Stimulated activated naive CD4-positive, alpha-beta T cell treated with Interleukin-2 at 50 U/mL for 16 hours (primary cell): ENCODE measurements around the gene CHPF.

ENCODE experiments used
- DNase-seq: peaks from one replicate; lab custom pipeline; 2025; lab: John Stamatoyannopoulos, UW

Gene CHPF

DNA sequence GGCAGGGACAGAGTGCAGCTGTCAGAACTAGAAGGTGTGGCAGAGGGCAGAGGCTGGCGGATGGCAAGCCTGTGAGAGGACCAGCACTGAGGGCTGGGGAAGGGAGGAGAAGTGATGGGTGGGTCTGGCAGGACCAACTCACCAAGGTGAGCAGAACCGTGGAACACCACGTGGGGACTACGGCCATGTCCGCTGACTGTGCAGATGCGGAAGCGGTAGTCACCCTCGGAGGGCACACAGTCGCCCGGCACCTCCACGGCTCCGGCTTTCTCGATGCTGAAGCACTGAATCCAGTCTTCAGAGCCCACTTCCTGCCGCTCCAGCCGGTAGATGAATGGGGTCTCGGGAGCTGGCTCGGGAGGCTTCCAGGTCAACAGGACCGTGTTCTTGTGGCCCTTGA is 23.5 kb upstream of the CHPF start:
- DNase-seq, result no peak

DNA sequence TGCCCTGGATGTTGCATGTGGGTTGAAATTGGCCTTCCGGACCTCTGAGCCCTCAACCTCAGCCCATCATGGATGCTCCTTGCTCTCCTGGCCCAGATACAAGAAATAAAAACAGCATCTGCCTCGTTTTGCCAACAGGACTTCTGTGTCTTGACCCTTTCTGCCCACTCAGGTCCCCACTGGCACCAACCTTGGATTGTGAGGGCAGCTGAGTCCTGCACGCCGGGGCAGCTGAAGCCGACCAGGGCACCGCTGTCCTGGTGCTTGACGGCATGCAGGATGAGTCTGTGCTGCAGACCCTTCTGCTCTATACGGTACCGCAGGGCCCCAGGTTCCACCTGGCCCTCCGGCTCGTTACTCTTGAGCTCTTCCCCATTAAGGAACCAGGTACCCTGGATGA is 23.0 kb upstream of the CHPF start:
- DNase-seq, result no peak

DNA sequence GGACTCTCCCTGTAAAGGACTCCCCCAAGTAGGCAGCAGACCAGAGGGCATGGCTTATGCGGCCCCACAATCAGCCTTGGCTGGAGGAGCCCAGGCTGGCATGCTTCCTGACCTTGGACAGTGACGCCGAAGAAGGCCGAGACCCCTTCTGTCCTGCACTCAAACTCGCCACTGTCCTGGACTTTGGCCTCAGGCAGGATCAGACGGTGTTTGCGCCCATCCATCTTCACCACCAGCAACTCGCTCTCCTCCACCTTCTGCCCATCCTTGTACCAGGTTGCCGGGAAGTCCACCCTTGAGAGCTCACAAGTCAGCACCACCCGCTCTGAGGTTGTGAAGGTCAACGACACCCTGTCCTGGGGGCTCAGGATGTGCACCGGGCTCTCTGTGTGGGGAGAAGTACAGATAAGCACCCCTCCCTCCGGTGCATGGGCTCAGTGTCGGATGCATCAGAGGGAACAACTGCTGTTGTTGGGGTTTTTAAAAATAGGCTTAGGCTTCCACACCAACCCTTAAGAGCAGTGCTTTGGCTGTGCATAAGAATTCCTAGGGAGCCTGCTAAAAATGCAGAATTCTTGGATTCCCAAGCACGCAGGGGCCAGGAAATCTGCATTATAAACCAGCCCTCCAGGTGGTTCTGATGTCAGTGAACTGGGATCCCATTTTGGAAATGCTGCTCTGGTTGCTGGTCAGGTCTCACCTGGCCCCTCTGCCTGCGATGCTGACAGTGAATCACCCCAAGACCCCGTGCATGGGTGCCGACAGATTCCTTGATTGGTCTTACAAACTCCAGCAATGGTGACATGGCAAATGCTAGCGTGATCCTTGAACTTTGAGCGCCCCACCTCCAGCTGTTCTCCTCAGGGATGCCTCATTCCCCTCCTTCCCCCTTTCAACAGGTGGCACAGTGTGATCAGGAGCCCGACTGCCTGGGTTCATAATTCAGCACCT is 21.8 kb upstream of the CHPF start:
- no peak for DNase-seq

DNA sequence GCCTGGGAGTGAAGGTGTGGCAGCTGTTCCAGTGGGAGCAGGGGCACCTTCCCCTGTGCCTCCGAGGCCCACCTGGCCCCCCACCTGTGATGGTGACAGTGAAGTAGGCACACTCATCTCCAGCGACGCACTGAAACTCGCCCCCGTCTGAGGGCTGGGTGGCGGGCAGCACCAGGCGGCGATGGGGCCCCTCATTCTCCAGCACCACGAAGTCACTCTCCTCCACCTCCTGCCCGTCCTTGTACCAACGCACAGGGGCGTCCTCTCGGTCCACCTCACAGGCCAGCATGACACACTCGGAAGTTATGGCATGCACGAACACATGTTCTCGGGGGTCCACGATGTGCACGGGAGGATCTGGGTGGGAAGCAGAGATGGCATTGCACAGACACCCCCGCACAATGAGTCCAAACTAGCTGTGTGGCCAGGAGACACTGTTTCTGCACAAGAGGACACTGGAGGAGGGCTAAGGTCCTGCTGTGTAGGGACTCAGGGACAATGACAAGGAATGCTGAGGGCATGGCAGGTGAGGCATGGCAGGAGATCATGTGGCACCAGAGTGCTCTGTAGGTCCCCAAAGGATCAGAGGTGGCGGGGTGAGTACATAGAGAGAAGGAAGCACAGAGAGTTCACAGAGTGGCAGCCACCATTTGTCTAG is 19.8 kb upstream of the CHPF start:
- DNase-seq, result no peak

DNA sequence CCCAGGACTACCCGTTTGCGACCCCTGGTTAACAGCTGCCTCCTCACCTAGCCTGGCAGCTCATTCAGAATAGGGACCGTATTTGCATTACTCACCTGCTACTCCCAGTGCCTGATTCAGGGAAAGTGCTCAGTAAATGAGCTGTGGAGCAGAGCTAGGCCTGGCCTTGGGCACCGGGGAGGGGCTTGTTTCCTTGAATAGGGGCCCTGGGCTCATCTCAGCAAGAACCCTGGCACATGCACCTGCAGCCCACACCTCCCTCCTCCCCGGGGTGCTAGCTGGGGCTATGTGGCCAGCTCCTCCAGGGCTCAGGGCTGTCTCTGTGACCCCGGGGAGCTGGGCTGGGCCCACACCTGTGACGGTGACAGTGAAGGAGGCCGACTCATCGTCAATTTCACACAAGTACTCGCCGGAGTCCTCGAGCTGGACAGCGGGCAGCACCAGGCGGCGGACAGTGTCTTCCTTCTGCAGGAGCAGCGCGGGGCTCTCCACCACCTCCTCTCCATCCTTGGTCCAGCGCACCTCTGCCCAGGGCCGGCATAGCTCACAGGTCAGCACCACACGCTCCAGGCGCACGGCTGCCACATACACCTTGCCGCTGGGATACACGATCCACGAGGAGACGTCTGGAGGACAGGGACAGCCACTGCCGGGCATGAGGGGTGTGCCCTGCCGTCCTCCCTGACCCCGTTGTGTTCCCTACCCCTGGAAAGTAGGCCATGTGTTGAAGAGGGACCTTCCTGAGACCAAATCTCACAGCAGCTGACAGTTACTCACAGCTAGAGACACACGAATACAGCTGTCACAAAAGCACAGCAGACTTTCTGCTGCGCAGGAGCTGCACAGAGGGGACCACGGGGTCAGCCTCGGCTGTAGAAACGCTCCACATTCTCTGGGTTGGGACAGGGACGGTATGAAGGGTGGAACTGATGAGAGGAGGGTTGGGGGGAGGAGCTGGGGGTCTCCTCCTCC is 18.7 kb upstream of the CHPF start:
- DNase-seq, result no peak

DNA sequence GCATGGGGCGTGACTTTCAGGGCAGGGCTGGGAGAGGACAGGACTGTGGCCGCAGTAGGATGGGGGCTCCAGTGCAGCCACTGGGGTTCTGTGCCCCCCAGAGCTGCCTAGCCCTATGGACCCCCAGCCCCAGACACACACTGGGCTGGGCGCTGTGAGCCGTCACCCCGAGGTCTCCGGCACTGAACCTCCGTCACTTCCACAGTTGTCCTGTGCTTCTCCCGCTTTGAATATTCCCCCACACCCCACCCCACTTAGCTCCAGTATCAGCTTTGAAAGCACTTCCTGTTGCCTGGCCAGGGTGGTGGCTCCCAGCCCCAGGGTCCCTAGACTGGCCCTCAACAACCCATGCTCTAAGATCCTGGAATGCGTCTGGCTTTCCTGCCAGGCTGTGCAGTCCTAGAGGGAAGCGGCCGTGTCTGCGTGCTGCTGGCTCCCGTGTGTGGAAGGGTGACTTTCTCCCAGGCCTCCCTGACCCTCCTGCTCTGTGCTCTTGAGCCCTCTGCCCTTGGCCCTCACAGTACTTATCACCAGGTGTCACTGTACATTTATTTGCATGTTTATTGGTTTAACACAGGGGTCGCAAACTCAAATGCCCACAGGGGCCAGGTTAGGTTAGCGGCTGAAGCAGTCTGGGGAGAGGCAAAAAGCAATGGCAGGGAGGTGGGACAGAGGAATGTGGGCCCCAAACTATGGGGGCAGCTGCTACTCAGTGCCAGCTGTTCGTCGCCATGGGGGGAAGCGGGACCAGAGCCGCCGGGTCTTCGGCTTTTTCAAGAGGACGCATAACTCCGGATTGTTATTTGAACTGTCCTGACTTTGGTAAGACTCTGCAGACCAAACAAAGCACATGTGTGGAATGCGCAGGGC is 17.8 kb upstream of the CHPF start:
- no peak for DNase-seq

DNA sequence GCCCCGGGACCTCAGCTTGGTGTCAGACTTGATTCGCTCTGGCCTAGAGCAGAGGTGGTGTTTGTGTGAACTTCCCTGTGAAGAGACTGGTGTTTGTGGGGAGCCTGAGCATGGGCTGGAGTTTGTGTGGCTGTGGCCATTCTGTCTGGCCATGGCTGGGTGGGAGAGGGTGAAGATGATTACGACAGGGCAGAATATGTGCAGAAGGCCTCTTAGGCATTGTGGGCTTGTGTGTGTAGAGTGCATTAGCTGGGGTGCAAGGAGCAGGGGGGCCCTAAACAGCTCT is 17.2 kb upstream of the CHPF start:
- no peak for DNase-seq

DNA sequence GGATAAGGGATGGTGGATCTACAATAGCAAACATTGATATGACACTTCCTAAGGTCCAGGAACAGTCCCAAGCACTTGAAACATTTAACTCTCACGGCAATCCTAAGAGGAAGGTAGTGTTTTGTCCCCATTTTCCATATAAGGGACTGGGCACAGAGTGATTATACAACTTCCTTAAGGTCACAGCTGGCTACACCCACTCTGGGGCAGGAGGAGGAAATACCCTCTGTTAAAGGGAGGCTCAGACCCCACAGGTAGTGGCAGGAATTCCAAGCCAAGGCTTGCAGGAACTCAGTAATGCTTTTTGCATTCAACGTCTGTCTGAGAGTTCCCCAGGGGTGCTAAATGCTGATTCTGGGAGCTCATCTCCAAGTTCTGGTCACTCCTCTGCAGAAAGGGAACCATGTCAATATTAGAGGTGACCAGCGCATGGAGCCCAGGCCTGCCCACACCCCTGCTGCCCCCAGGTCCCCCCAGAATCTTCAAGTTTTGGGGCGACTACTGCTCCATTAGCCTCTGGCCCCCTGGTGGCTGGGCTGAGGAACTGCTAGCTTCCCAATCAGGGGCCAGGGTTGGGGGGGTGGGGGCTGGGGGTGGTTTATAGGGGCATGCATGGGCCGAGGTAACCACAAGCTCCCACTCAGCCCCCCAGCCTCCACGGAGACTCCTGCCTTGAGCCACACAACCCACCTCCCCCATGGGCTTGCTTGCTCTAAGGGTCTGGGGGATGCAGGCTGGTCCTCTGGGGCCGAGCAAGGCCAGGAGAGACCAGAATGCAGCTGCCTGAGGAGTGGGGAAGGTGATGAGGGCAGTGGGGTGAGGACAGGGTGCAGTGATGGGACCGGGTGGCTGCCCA is 16.7 kb upstream of the CHPF start:
- DNase-seq, result no peak

DNA sequence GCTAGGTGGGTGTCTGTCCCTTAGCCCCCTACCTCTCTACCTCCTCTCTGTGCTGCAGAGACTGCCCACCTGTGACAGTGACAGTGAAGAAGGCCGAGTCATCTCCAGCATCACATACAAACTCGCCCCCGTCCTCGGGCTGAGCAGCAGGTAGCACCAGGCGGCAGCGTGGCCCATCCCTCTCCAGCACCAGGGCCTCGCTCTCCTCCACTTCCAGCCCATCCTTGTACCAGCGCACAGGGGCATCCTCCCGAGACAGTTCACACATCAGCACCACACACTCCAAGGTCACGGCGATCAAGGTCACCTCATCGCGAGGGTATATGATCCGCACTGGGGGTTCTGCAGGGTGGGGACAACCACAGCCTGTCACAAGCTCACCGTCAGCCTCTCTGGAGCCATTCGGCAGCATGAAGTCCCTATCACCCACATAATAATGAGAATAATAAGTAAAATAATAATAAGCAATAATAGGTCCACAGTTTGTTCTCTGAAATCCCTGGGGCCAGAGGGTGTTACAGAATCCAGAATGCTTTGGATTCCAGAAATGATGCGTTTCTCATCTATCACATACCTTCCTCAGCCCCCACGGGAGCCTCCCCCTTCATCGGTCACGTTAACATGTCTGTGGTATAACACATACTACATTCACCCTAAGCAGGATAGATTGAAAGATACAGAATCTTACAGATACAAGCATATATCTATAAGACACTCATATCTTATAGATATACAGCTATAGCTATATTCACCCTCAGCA is 15.7 kb upstream of the CHPF start:
- no peak for DNase-seq

DNA sequence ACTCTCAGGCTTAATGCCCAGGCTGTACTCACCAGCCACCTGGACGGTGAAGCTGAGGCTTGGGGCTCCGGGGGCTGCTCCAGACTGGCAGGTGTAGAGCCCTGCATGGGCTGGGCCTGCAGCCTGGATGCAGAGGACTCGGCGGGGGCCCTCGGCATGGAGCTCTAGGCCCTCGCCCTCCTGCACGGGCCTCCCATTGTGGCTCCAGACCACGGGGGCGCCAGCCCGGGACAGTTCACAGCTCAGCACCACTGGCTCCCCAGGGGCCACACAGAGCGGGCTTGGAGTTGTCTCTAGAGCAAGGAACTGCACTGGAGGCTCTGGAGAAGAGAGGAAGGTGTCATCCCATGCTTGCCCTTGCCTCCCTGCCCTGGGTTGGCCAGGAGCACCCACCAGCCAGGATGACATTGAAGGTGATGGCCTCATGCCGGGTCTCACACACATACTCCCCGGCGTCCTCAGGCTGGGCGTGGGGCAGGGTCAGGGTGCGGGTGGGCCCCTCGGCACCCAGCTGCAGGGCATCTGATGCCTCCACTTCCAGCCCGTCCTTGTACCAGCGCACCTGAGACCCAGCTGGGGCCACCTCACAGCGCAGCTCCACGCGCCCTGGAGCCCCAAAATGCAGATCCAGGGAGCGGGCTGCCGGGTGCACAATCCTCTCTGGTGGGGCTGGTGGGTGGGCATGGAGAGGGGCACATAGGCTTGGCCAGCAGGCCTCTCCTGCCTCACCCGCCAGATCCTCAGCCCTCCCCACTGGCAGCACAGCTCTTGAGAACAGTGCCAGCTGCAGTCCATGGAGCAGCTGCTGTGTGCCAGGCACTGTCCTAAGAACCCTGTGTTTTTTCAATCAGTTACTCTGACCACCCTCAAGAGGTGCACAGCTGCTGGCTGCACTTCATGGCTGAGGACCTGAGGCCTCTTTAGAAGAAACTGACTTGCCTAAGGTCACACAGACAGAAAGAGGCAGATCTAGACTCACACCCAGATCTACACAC is 14.5 kb upstream of the CHPF start:
- no peak for DNase-seq

DNA sequence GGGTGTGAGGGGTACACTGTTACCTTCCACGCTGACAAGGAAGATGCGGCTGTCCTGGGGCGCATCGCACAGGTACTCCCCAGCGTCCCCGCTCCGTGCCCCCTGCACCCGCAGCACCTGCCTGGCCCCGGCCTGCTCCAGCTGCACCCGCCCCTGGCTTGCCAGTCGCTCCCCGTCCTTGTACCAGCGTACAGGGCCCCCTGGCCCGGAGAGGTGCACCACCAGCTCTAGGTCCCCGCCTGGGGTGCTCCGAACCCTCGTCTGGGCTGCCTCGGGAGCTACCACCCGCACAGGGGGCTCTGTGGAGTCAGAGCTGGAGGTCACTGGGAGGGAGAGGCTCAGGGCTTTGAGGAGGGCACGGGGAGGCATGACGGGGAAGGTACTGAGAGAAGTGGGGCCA is 13.7 kb upstream of the CHPF start:
- no peak for DNase-seq

DNA sequence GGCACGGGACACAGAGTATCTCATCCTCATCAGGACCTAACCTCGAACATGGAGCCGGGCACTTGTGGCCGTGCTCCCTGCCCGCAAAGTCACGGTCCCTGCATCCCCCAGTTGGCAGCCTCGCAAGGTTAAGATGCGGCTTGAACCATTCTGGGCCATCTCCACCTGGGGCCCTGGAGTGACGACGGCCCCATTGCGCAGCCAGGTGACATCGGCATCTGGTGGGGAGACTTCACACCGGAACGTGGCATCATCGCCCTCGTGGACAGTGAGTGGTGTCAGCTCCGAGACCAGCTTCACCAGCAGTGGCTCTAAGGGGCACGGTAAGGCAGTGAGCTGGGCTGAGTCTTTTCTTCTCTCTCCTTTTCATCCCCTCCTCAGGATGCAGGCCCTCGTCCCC is 12.8 kb upstream of the CHPF start:
- DNase-seq, result no peak

DNA sequence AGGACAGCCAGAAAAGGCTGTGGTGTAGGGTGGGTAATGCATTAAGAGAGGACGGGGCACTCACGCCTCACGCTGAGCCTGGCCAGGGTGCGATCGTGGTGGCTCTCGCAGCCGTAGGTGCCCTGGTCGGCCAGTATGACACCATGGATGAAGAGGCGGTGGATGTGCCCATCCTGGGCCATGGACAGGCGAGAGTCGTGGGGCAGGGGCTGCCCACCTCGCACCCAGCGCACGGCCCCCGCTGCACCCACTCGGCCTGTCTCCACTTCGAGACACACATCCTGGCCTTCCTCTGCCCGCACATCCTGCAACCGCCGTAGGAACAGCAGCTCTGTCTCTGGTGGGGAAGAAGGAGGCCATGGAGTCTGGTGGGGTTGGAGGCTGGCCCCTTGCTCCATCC is 12.3 kb upstream of the CHPF start:
- DNase-seq, result no peak

DNA sequence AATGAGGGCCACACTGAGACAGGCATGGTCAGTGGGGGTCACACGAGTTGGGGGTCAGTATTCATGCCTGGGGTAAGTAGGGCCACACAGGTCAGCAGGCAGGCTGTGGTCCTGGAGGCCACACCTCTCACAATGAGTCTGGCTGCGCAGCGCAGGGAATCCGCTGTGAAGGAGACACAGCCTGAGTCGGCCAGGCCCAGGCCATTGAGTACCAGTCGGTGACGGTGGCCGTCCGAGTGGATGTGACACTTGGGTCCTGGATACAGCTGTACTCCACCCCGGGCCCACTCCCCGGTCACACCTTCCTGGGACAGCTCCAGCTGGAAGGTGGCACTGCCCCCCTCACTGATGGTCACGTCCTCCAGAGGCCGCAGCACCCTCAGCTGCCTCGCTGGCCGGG is 10.7 kb upstream of the CHPF start:
- DNase-seq, result no peak

DNA sequence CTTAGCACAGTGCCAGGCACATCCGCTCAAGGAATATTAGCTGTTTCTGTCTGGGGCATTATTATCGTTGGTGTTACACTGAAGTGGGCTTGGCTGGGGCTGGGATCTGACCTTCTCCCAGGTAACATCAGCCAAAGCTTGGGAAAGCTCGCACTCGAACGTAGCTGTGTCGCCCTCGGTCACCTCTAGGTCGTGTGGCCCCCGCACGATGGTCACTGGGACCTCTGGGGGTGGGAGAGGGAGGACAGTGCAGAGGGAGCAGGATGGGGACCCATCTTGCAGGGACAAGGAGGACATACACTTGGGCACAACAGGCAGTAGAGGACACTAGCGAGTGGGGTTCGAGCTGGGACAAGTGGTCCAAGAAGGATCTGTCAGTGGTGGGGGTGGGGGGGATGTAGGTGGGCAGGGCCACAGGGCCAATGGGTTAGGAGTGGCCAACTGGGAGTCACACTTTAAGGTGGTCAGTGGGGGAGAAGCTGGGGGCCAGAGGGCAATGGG is 9.9 kb upstream of the CHPF start:
- DNase-seq, result no peak

DNA sequence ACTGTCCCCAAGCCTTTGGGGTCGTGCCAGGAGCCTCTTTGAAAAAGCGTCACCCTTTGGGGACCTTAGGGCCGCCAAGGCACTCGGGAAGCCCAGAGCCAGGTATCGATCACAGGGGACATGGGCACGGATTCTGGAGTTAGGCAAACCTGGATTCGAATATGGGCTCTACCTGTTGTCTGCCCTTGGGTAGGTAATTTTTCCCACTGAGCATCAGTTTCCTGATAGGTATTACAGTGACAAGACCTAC is 9.5 kb upstream of the CHPF start:
- no peak for DNase-seq

DNA sequence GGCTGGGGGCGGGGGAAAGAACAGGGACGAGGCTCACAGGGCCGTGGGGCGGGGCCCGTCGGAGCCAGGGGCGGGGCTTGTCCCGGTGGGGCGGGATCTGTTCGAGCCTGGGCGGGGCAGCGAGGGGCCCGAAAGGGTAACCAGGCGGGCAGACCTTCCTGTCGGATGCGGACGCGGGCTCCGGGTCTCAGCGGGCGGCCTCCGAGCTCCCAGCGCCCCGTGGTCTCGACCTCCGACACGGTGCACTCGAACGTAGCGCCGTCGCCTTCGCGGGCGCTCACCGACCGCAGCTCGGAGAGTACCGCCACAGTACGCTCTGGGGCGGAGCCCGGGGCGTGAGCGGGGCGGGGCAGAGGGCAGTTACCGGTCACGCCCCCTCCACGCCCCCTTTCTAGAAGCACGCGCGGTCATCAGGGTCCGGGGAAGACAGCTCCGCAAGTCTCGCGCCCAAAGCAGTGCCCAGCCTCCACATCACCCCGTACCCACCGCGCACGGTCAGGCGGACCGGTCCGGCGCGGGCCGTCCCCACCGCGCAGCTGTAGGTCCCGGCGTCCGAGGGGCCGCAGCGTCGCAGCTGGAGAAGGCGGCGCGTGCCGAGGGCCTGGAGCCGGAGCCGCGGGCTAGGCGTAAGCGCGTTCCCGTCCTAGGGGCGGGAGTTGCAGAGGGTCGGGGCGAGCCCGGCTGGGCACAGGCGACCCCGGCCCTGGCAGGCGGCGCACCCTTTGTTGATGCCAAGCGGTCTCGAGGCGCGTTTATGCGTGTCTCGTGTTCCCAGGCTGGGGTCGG is 9.0 kb upstream of the CHPF start:
- DNase-seq, result peak; percentile 78
